HG03521 (cell line): ENCODE measurements around the gene RAPGEF5.
A peak's percentile ranks its signal among the peaks of the same experiment; 100 is the strongest.

Experiments used
- ATAC-seq: cut with Tn5 transposase; IDR thresholded peaks from one replicate; pipeline ENCODE4 v1.9.1; 2021; ENCODE audit warnings: mild to moderate bottlenecking, moderate library complexity; ENCODE audit not compliant: unreplicated experiment

Gene RAPGEF5

GRCh38 chr7:22129166-22129565 lies 227.8 kb downstream of the RAPGEF5 start:
- no peak for ATAC-seq

GRCh38 chr7:22128528-22128920 lies 228.4 kb downstream of the RAPGEF5 start:
- ATAC-seq, result no peak

GRCh38 chr7:22127835-22128527 lies 229.0 kb downstream of the RAPGEF5 start:
- no peak for ATAC-seq

GRCh38 chr7:22125436-22125835 lies 231.5 kb downstream of the RAPGEF5 start:
- ATAC-seq, result no peak

GRCh38 chr7:22124941-22125340 lies 232.0 kb downstream of the RAPGEF5 start:
- ATAC-seq, result no peak

GRCh38 chr7:22123139-22123538 lies 233.8 kb downstream of the RAPGEF5 start:
- ATAC-seq, result no peak

GRCh38 chr7:22121702-22122474 lies 235.1 kb downstream of the RAPGEF5 start:
- no peak for ATAC-seq

- no peak for ATAC-seq
Measured at GRCh38 chr7:22120391-22121053, 236.4 kb downstream of the RAPGEF5 start.

GRCh38 chr7:22117222-22117621 lies 239.7 kb downstream of the RAPGEF5 start:
- ATAC-seq, result no peak

- ATAC-seq, result no peak
Measured at GRCh38 chr7:22116451-22117030, 240.4 kb downstream of the RAPGEF5 start.

- no peak for ATAC-seq
Measured at GRCh38 chr7:22115689-22116088, 241.3 kb downstream of the RAPGEF5 start.

GRCh38 chr7:22114440-22114981 lies 242.4 kb downstream of the RAPGEF5 start:
- no peak for ATAC-seq

GRCh38 chr7:22113041-22113440 lies 243.9 kb downstream of the RAPGEF5 start:
- ATAC-seq, result no peak

- ATAC-seq, result no peak
Measured at GRCh38 chr7:22111661-22112060, 245.3 kb downstream of the RAPGEF5 start.

GRCh38 chr7:22110881-22111280 lies 246.1 kb downstream of the RAPGEF5 start:
- no peak for ATAC-seq

- ATAC-seq, result peak; percentile 69
Measured at GRCh38 chr7:22110227-22110839, 246.6 kb downstream of the RAPGEF5 start.

- no peak for ATAC-seq
Measured at GRCh38 chr7:22109761-22110160, 247.2 kb downstream of the RAPGEF5 start.

- ATAC-seq, result no peak
Measured at GRCh38 chr7:22108151-22108845, 248.7 kb downstream of the RAPGEF5 start.

GRCh38 chr7:22105550-22105949 lies 251.4 kb downstream of the RAPGEF5 start:
- no peak for ATAC-seq
